RWPE1 (cell line): ENCODE results near the gene CISD3.

ENCODE experiments used
- CTCF ChIA-PET: fragments of 350-600 bp; sonication (Branson Sonifier 250); formaldehyde crosslinking; extraction: SDS; loops from one replicate; lab custom pipeline; 2021; lab: Yijun Ruan, JAX
- POLR2A ChIA-PET: fragments of 400-600 bp; formaldehyde crosslinking; extraction: SDS; loops from one replicate; lab custom pipeline; 2020; ENCODE audit warnings: antibody characterized with exemption; ENCODE audit not compliant: low non-redundant PET; lab: Yijun Ruan, JAX
- DNase-seq: peaks from one replicate; pipeline ENCODE4 v3.0.0; 2012; ENCODE audit warnings: low spot score
- H3K27ac ChIP-seq: fragments of 450-650 bp; 2 replicates; pipeline ENCODE4 v1.5.1; 2017
- TF ChIP-seq, protein P1 (sequence below): fragments of 450-650 bp; conservative IDR thresholded peaks from 2 replicates; pipeline ENCODE4 v1.5.1; 2017; ENCODE audit warnings: low read depth, mild to moderate bottlenecking

Gene CISD3

DNA sequence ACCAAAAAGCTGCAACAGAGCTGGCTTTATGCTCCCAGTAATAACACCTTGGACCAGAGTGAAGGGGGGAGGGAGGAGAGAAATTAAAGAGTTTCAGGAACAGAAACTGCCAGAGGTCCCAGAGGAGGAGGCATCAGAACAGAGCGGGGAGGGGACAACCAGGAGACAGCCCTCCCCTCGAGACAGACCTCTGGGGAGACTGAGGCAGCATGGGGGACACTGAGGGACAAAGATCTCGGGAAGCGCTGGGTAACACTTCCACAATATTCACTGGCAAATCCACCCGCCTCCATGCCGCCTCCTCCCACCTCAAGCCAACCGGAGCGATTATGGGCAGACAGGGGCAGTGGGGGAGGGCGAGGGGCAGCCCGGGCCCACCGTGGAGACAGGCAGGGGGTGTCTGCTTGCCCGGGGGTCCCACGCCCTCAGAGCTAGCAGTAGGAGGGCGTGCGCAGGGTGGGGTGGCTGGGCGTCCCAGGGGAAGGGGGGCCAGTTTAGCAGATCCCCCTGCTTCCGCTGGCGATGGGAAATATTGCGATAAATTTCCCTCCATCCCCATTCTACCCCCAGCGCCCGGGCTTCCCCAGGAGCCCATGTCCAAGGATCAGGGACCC lies 16.8 kb downstream of the CISD3 start:
- H3K27ac ChIP-seq, result peak overlapping the region; percentile 94
- ChIA-PET CTCF (interaction anchor here (0.6 to 0.9 kb wide), 3 partner anchors 12 to 69 kb away, joined by 3 to 8 read pairs (median 8); no protein-coding TSS in a partner anchor), POLR2A (no interaction called here)
- no peak for DNase-seq
- TF ChIP-seq, protein P1, sequence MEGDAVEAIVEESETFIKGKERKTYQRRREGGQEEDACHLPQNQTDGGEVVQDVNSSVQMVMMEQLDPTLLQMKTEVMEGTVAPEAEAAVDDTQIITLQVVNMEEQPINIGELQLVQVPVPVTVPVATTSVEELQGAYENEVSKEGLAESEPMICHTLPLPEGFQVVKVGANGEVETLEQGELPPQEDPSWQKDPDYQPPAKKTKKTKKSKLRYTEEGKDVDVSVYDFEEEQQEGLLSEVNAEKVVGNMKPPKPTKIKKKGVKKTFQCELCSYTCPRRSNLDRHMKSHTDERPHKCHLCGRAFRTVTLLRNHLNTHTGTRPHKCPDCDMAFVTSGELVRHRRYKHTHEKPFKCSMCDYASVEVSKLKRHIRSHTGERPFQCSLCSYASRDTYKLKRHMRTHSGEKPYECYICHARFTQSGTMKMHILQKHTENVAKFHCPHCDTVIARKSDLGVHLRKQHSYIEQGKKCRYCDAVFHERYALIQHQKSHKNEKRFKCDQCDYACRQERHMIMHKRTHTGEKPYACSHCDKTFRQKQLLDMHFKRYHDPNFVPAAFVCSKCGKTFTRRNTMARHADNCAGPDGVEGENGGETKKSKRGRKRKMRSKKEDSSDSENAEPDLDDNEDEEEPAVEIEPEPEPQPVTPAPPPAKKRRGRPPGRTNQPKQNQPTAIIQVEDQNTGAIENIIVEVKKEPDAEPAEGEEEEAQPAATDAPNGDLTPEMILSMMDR, result no peak

- peak overlapping the region; percentile 94 for H3K27ac ChIP-seq
- TF ChIP-seq, protein P1, result 0 out of 2 replicates have a peak, but pooled peaks have one; percentile 16
- DNase-seq, result no peak
- ChIA-PET POLR2A (no interaction called here), CTCF (no interaction called here)
Measured at GRCh38 chr17:38747463-38748148, 17.5 kb downstream of the CISD3 start.

GRCh38 chr17:38748149-38748891 lies 18.2 kb downstream of the CISD3 start, which contains the start of gene PCGF2:
PCGF2 (minus strand) TSS chr17:38748336; CDS start chr17:38740402, 7,934 bp downstream.
- DNase-seq, result peak; percentile 85
- TF ChIP-seq, protein P1, result no peak
- H3K27ac ChIP-seq, result peak within 1 kb of the TSS; percentile 94
- CTCF ChIA-PET, result no interaction called here
- POLR2A ChIA-PET, result no interaction called here

DNA sequence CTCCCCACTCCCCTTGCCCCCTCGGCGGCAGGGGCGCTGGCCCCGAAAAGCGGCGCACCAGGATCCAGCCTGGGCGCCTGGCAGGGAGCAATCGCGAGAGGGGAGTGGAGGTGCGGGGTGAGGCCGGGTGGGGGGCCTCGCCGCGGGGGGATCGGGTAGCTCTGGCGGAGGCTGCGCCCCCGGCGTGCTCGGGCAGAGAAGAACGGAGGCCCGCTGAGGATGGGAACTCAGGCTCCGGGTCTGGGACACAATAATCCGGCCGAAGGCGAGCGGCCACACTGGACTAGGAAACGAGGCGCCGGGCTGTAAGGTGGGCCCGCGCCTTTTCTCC lies 18.7 kb downstream of the CISD3 start:
- POLR2A ChIA-PET, result no interaction called here
- H3K27ac ChIP-seq, result peak overlapping the region; percentile 94
- CTCF ChIA-PET, result interaction anchor here (1.0 kb wide), 1 partner anchor 14 kb away, joined by 5 read pairs; no protein-coding TSS in a partner anchor

GRCh38 chr17:38749223-38750043 lies 19.3 kb downstream of the CISD3 start:
- TF ChIP-seq, protein P1, result no peak
- H3K27ac ChIP-seq, result peak overlapping the region; percentile 94
- ChIA-PET POLR2A (no interaction called here), CTCF (interaction anchor here (0.6 to 1.0 kb wide), 4 partner anchors 14 to 289 kb away, joined by 3 to 5 read pairs (median 3); no protein-coding TSS in a partner anchor)
- DNase-seq, result no peak

More for the DNA sequence above, 18.7 kb downstream of the CISD3 start:
- DNase-seq, result no peak
- TF ChIP-seq, protein P1, result no peak

GRCh38 chr17:38750044-38750311 lies 19.8 kb downstream of the CISD3 start:
- TF ChIP-seq, protein P1, result no peak
- H3K27ac ChIP-seq, result peak overlapping the region; percentile 94
- POLR2A ChIA-PET, result no interaction called here
- CTCF ChIA-PET, result interaction anchor here (0.6 to 1.0 kb wide), 3 partner anchors 15 to 289 kb away, joined by 3 to 5 read pairs (median 3); no protein-coding TSS in a partner anchor
- no peak for DNase-seq
